ENCODE data around the gene CSRP2.

- TF ChIP-seq CTCF (conservative IDR thresholded peaks at IDR 0.05 in 1 of 2, IDR thresholded peaks at IDR 0.05 in 1 of 2; ENCODE audit: low read depth in 1 of 2, low read length in 2 of 2) = no peak
- TF ChIP-seq EZH2 (IDR thresholded peaks at IDR 0.05; ENCODE audit: low read length, missing control alignments) = no peak
These were observed 35.5 kb upstream of the CSRP2 start for GRCh38 chr12:76914102-76914859.

Measured in fibroblast of lung (primary cell).